K562 (cell line): Measurements from ENCODE around the gene ZSCAN12. TPM values are rescaled to one million over a fixed set of nuclear protein-coding genes. Genes with fewer than 3 reads are reported as not detected.
A peak's percentile ranks its signal among the peaks of the same experiment; 100 is the strongest.

Experiments
- CLOCK ChIP-seq: fragments of 250-450 bp; sonication (Bioruptor Pico); IDR thresholded peaks from 2 replicates; pipeline ENCODE4 v1.4.0; 2020; ENCODE audit warnings: mild to moderate bottlenecking, moderate library complexity, borderline replicate concordance
- DMBX1 ChIP-seq: fragments of 250-450 bp; sonication (Bioruptor Pico); IDR thresholded peaks from 2 replicates; pipeline ENCODE4 v1.8.0; 2022; ENCODE audit warnings: inconsistent platforms, mild to moderate bottlenecking, moderate library complexity, borderline replicate concordance
- ETV6 ChIP-seq, 3 experiments: fragments of 150-350 bp in 1 of 3; sonication (generic) in 1 of 3; formaldehyde crosslinking in 1 of 3; IDR thresholded peaks; 2 replicates each; pipeline versions ENCODE4 v1.6.1 to v1.8.0; 2014 to 2022; ENCODE audit warnings: borderline replicate concordance in 2 of 3, low read depth in 2 of 3, antibody characterized with exemption in 1 of 3, low read length in 1 of 3, mild to moderate bottlenecking in 1 of 3, missing genetic modification reagents in 1 of 3
- FOSL1 ChIP-seq: fragments of 200-800 bp; sonication (Bioruptor generic); conservative IDR thresholded peaks from 2 replicates; pipeline ENCODE4 v1.6.1; 2016; ENCODE audit warnings: missing genetic modification characterization, missing compliant biosample characterization
- HNRNPK ChIP-seq: fragments of 200-400 bp; formaldehyde crosslinking; IDR thresholded peaks from one replicate; pipeline ENCODE4 v1.6.1; 2018; ENCODE audit warnings: mild to moderate bottlenecking, low read depth, low read length; ENCODE audit not compliant: poor library complexity, severe bottlenecking
- IFI16 ChIP-seq: fragments of 250-450 bp; sonication (Bioruptor Pico); IDR thresholded peaks from 2 replicates; pipeline ENCODE4 v2.1.2; 2022; ENCODE audit warnings: mild to moderate bottlenecking, inconsistent platforms
- MYC ChIP-seq, 2 experiments: fragments of 250-450 bp in 1 of 2; sonication (Bioruptor Pico) in 1 of 2; IDR thresholded peaks; 2 replicates each; pipeline versions ENCODE4 v1.5.1 to v1.6.1; 2012 to 2021; ENCODE audit warnings: low read depth in 2 of 2, borderline replicate concordance in 1 of 2, improper control_type of control experiment in 1 of 2, low read length in 1 of 2, mild to moderate bottlenecking in 1 of 2, moderate library complexity in 1 of 2
- NCOA6 ChIP-seq: fragments of 450-650 bp; IDR thresholded peaks from 2 replicates; pipeline ENCODE4 v1.6.1; 2017; ENCODE audit warnings: mild to moderate bottlenecking
- RBBP5 ChIP-seq: fragments of 200-600 bp; sonication (generic); IDR thresholded peaks from 2 replicates; pipeline ENCODE4 v1.6.1; 2012; ENCODE audit warnings: borderline replicate concordance, mild to moderate bottlenecking, low read length, control low read depth, inconsistent platforms; ENCODE audit not compliant: insufficient read depth, poor library complexity, severe bottlenecking
- SMARCE1 ChIP-seq: fragments of 450-650 bp; IDR thresholded peaks from 2 replicates; pipeline ENCODE4 v1.7.1; 2016; ENCODE audit warnings: mild to moderate bottlenecking
- ZNF592 ChIP-seq: fragments of 450-650 bp; IDR thresholded peaks from 2 replicates; pipeline ENCODE4 v1.6.1; 2017; ENCODE audit warnings: antibody characterized with exemption, mild to moderate bottlenecking
- polyA plus RNA-seq, 8 experiments: library from polyadenylated mRNA; depleted of rRNA in 4 of 8; stranded (reverse) in 5 of 8; unstranded in 3 of 8; fragments of >200 nt; fragmentation: Nextera tagmentation in 2 of 8; fragmentation: Illumina TruSeq in 1 of 8; extraction: Ambion mirVana in 2 of 8; extraction: Trizol in 1 of 8; gene quantifications; 2 replicates each; pipeline versions ENCODE4 v1.2.1 to v1.2.3, GENCODE V29; 2011 to 2014; ENCODE audit warnings: inconsistent platforms in 1 of 8, missing spikeins in 1 of 8
- total RNA-seq, 7 experiments: library from RNA; depleted of rRNA in 6 of 7; stranded (reverse); fragments of >200 nt in 6 of 7; fragmentation: Illumina TruSeq in 2 of 7; extraction: Trizol in 2 of 7; gene quantifications; 2 replicates each; pipeline versions ENCODE4 v1.2.1 to v1.2.3, GENCODE V29; 2011 to 2021; ENCODE audit warnings: low replicate concordance in 1 of 7
- TF ChIP-seq, protein P1 (sequence below): fragments of 450-650 bp; conservative IDR thresholded peaks from 2 replicates; pipeline ENCODE4 v1.6.1; 2016; ENCODE audit warnings: missing genetic modification characterization, low read depth, mild to moderate bottlenecking, control low read depth, missing compliant biosample characterization
- TF ChIP-seq, protein P2 (sequence below), 2 experiments: fragments of 450-650 bp; IDR thresholded peaks; 2 replicates each; pipeline ENCODE4 v1.6.1; 2016

The ZSCAN12 gene
- total and polyA plus RNA-seq, 9 of the 15 experiments (the other 6 are each of a cell fraction or from before 2014, with no cell fraction given), result 2.5 to 19.6 (median 12.5) TPM

DNA sequence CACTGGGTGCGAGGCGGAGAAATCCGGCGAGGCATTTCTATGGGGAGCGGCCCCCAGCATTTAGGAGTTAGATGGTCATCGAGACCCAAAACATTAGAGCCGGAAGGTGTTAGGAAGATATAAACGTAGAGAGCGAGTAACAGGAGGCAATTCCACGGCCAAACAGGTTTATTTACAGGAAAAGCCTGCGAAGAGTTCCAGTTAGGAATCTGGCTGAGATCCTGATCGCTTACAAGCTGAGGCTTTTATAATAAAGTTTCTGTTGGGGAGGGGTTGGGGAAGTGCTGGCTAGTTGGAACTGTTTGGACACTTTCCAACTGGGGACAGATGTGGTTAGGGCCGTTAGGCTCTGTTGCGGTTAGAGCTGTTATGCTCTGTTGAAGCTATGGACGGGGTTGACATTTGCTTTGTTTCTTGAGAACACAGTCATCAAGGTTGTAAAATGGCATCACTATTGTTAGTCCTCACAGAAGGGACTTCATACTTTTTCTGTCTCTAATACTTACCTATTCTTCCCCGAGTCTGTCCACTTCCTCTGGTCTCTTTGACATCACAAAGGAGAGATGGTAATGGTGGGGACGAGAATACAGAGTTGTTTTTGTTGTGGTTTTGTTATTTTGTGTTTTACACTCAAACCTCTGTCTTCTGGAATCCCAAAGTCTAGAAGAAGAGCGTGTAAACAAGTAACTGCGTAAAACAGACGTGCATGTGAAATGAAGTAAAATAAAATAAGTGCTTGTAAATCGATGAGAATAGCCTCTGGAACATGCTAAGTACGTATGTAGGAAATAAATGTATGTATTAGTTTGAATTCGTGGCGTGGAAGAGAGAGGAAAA, 63.0 kb downstream of the ZSCAN12 start (continued):
- TF ChIP-seq NCOA6 (no peak; the same call in 1 of the 2 replicates), ETV6 (IDR thresholded peaks at IDR 0.05; ENCODE audit: borderline replicate concordance in 1 of 2, low read depth in 2 of 2, low read length in 1 of 2) (no peak; a peak in 2 of 4 replicates), ETV6 (CRISPR knock-in tag; IDR thresholded peaks at IDR 0.05; ENCODE audit: borderline replicate concordance) (no peak), IFI16 (CRISPR knock-in tag) (peak; percentile 46; the same call in 1 of the 2 replicates), DMBX1 (CRISPR knock-in tag) (peak; percentile 93), FOSL1 (tag) (no peak), ZNF592 (peak; percentile 98), HNRNPK (no peak), SMARCE1 (peak; percentile 40; the same call in 1 of the 2 replicates), MYC (IDR thresholded peaks at IDR 0.05; ENCODE audit: low read depth, low read length) (0 out of 2 replicates have a peak, but pooled peaks have one; percentile 25), MYC (CRISPR knock-in tag; IDR thresholded peaks at IDR 0.05; ENCODE audit: borderline replicate concordance, low read depth) (peak; percentile 68; the same call in 1 of the 2 replicates), RBBP5 (no peak), CLOCK (no peak)
- TF ChIP-seq, protein P1, sequence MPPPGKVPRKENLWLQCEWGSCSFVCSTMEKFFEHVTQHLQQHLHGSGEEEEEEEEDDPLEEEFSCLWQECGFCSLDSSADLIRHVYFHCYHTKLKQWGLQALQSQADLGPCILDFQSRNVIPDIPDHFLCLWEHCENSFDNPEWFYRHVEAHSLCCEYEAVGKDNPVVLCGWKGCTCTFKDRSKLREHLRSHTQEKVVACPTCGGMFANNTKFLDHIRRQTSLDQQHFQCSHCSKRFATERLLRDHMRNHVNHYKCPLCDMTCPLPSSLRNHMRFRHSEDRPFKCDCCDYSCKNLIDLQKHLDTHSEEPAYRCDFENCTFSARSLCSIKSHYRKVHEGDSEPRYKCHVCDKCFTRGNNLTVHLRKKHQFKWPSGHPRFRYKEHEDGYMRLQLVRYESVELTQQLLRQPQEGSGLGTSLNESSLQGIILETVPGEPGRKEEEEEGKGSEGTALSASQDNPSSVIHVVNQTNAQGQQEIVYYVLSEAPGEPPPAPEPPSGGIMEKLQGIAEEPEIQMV (tag), result peak; percentile 64
- TF ChIP-seq, protein P2, sequence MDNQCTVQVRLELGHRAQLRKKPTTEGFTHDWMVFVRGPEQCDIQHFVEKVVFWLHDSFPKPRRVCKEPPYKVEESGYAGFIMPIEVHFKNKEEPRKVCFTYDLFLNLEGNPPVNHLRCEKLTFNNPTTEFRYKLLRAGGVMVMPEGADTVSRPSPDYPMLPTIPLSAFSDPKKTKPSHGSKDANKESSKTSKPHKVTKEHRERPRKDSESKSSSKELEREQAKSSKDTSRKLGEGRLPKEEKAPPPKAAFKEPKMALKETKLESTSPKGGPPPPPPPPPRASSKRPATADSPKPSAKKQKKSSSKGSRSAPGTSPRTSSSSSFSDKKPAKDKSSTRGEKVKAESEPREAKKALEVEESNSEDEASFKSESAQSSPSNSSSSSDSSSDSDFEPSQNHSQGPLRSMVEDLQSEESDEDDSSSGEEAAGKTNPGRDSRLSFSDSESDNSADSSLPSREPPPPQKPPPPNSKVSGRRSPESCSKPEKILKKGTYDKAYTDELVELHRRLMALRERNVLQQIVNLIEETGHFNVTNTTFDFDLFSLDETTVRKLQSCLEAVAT (IDR thresholded peaks at IDR 0.05), result peak; percentile 66 to 98; a peak in 3 of 4 replicates
